A673 (cell line): ENCODE data around the gene NLGN1. TPM values are rescaled to one million over a fixed set of nuclear protein-coding genes. Genes with fewer than 3 reads are reported as not detected.

ENCODE experiments used
- BruUV-seq: library from RNA; stranded (reverse); fragments of 400-500 nt; replicated peaks from 2 replicates; lab custom pipeline; 2021; lab: Mats Ljungman, UMichigan
- CTCF ChIA-PET: fragments of 300-600 bp; sonication (Branson Sonifier 250); formaldehyde crosslinking; loops from one replicate; lab custom pipeline; 2022; ENCODE audit warnings: antibody characterized with exemption; lab: Charles Lee
- POLR2A ChIA-PET: fragments of 300-600 bp; sonication (Branson Sonifier 250); formaldehyde crosslinking; loops from one replicate; lab custom pipeline; 2022; ENCODE audit warnings: antibody characterized with exemption; ENCODE audit not compliant: low non-redundant PET; lab: Charles Lee
- DNase-seq: peaks from one replicate; pipeline ENCODE4 v3.0.0-alpha.2; 2015; ENCODE audit warnings: low spot score
- H3K27ac ChIP-seq: fragments of 200-600 bp; sonication (generic); 2 replicates; pipeline ENCODE4 v1.5.1; 2016; ENCODE audit warnings: mixed run types, low read depth, mild to moderate bottlenecking, mixed read lengths, antibody characterized with exemption, low read length; ENCODE audit not compliant: poor library complexity, severe bottlenecking
- H3K27me3 ChIP-seq: fragments of 200-600 bp; sonication (generic); replicated peaks from 2 replicates; pipeline ENCODE4 v1.6.1; 2017; ENCODE audit warnings: mixed run types, low read depth, mild to moderate bottlenecking, mixed read lengths, antibody characterized with exemption, low read length; ENCODE audit not compliant: insufficient read depth, poor library complexity
- H3K36me3 ChIP-seq: fragments of 200-600 bp; sonication (generic); 2 replicates; pipeline ENCODE4 v1.6.1; 2016; ENCODE audit warnings: mixed run types, mild to moderate bottlenecking, mixed read lengths, antibody characterized with exemption, low read length; ENCODE audit not compliant: insufficient read depth, poor library complexity, severe bottlenecking
- H3K4me1 ChIP-seq: fragments of 200-600 bp; sonication (generic); 2 replicates; pipeline ENCODE4 v1.6.1; 2017; ENCODE audit warnings: mixed run types, mild to moderate bottlenecking, mixed read lengths, antibody characterized with exemption, low read length; ENCODE audit not compliant: insufficient read depth, poor library complexity, severe bottlenecking
- H3K4me3 ChIP-seq: fragments of 200-600 bp; sonication (generic); 2 replicates; pipeline ENCODE4 v1.5.1; 2016; ENCODE audit warnings: low read depth, mixed run types, mild to moderate bottlenecking, mixed read lengths, low read length; ENCODE audit not compliant: poor library complexity, severe bottlenecking
- H3K9me3 ChIP-seq: fragments of 200-600 bp; sonication (generic); 2 replicates; pipeline ENCODE4 v1.6.1; 2016; ENCODE audit warnings: mixed run types, low read depth, mild to moderate bottlenecking, mixed read lengths, antibody characterized with exemption, low read length; ENCODE audit not compliant: poor library complexity, severe bottlenecking
- CTCF ChIP-seq: fragments of 300-800, 200-600 bp; sonication (generic); conservative IDR thresholded peaks from 2 replicates; pipeline ENCODE4 v1.5.1; 2017; ENCODE audit warnings: low read depth, mild to moderate bottlenecking, antibody characterized with exemption, low read length, moderate library complexity, mixed read lengths
- EZH2 ChIP-seq: fragments of 200-600 bp; sonication (generic); IDR thresholded peaks from 2 replicates; pipeline ENCODE4 v1.6.1; 2017; ENCODE audit warnings: borderline replicate concordance, low read depth, mild to moderate bottlenecking, mixed read lengths, antibody characterized with exemption, low read length; ENCODE audit not compliant: poor library complexity, severe bottlenecking
- intact Hi-C: fragments of 100-400 bp; cut with micrococcal nuclease; formaldehyde crosslinking; loops from one replicate; pipeline ENCODE4 v1.10.0; 2022; ENCODE audit not compliant: unreplicated experiment
- total RNA-seq: library from RNA; stranded (reverse); gene quantifications from 2 replicates; pipeline ENCODE4 v1.2.3, GENCODE V29; 2021

Gene NLGN1
- total RNA-seq, 1 experiment from 2014 or later, result 0.39 TPM

- Histone ChIP-seq H3K27me3 (no peaks in the 10 kb centered on the region), H3K36me3 (no peaks in the 10 kb centered on the region), H3K27ac (no peak overlapping the region), H3K9me3 (no peaks in the 10 kb centered on the region), H3K4me3 (no peak overlapping the region), H3K4me1 (no peaks in the 10 kb centered on the region)
- TF ChIP-seq EZH2 (no peak), CTCF (no peak)
- intact Hi-C loops, result no loop called here
- DNase-seq, result no peak
- ChIA-PET CTCF (no interaction called here), POLR2A (no interaction called here)
- no TSS peak for BruUV-seq
Measured at GRCh38 chr3:173467501-173467900, 70.0 kb downstream of the NLGN1 start.

- H3K4me1 ChIP-seq, result no peaks in the 10 kb centered on the region
- H3K36me3 ChIP-seq, result no peaks in the 10 kb centered on the region
- no TSS peak for BruUV-seq
- TF ChIP-seq EZH2 (no peak), CTCF (no peak)
- intact Hi-C loops, result no loop called here
- CTCF ChIA-PET, result no interaction called here
- no peak for DNase-seq
- no peak overlapping the region for H3K27ac ChIP-seq
- no peak overlapping the region for H3K4me3 ChIP-seq
- H3K9me3 ChIP-seq, result no peaks in the 10 kb centered on the region
- H3K27me3 ChIP-seq, result no peaks in the 10 kb centered on the region
- POLR2A ChIA-PET, result no interaction called here
Measured at GRCh38 chr3:173473237-173473636, 75.7 kb downstream of the NLGN1 start.

DNA sequence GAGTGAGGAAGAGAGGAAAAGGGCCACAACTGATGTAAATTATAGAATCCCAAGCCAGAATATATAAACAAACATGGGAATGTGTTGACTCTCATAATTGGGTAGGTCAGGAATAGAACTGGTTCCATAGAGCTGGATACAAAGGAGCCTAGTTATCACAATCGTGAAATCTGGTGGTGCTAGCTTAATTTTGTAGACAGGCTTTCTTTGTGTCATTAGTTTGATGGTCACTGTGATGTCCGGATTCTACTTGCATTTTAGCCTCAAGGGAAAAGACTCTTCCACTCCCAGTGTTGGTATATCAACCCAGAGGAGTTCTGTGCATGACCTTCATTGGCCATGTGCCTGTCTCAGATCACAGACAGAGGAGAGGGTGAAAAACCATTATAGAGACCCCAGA, 81.8 kb downstream of the NLGN1 start:
- no peaks in the 10 kb centered on the region for H3K9me3 ChIP-seq
- DNase-seq, result no peak
- BruUV-seq, result no TSS peak
- POLR2A ChIA-PET, result no interaction called here
- H3K4me1 ChIP-seq, result no peaks in the 10 kb centered on the region
- intact Hi-C loops, result no loop called here
- no peak overlapping the region for H3K4me3 ChIP-seq
- no peak for TF ChIP-seq CTCF
- TF ChIP-seq EZH2, result no peak
- H3K27me3 ChIP-seq, result no peaks in the 10 kb centered on the region
- no peak overlapping the region for H3K27ac ChIP-seq
- CTCF ChIA-PET, result no interaction called here
- H3K36me3 ChIP-seq, result no peaks in the 10 kb centered on the region
